ENCODE results near the gene CENPS.
"Not testable (repeated sequence)": the region's sequence is repeated elsewhere in the genome, so short reads cannot be mapped to it uniquely, and the experiment has no call there.

CENPS gene

DNA sequence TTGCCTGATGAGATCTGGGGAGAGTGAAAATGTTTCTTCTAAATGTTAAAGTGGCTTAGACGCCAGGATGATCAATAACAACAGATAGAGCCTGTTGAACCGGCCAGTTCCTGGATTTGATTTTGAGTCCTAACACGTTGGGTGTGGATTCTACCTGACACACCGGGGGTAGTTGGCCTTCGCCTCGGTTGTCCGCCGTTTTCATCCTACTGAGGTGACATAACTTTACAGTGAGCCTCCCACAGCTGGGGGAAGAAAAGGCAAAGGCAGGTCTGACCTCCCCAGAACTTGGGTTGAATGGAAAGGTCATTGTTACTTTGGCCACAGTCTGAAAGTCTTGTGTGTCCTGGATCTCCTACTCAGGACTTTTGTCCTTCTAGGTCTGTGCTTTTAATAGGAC, 30.2 kb upstream of the CENPS start:
- Histone ChIP-seq H3K36me3 (ENCODE audit: control insufficient read depth, insufficient read depth, low read length) (no peaks in the 10 kb centered on the region), H3K4me2 (ENCODE audit: low read length) (peak overlapping the region; percentile 98), H3K9me3 (ENCODE audit: control insufficient read depth, low read length) (no peaks in the 10 kb centered on the region), H3K27me3 (ENCODE audit: control insufficient read depth, insufficient read depth, low read length) (no peaks in the 10 kb centered on the region), H3K4me3 (ENCODE audit: low read depth, low read length) (no peak overlapping the region), H3K9ac (no peak overlapping the region), H3K79me2 (no peaks in the 10 kb centered on the region), H3K27ac (no peak overlapping the region), H2AFZ (no peak overlapping the region), H3K4me1 (peaks cover 6% of the 10 kb centered on the region)
- no peak for TF ChIP-seq CTCF (IDR thresholded peaks at IDR 0.05)

DNA sequence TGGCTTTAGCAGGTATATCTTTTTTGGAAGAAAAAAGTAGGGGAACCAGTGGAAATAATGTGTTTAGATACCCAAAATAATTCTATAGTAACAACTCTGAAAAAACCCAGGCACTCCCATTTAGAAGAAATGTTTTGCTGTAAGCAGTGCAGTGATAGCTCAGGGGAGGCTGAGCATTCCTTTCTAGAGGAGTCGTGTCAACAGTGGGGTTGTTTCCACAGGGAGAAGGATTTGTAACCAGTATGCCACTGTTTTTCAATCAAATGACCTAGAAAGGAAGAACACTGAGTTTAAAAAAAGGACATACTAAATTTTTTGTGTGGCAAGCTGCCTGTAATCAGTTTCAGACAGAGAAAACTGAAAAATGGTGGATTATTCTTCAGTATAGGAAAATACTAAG, 29.0 kb upstream of the CENPS start:
- no peaks in the 10 kb centered on the region for H3K36me3 ChIP-seq (ENCODE audit: control insufficient read depth, insufficient read depth, low read length)
- no peaks in the 10 kb centered on the region for H3K79me2 ChIP-seq

GRCh38 chr1:10402729-10403274, 27.4 kb upstream of the CENPS start:
- H3K4me2 ChIP-seq (ENCODE audit: low read length), result no peak overlapping the region
- H3K27me3 ChIP-seq (ENCODE audit: control insufficient read depth, insufficient read depth, low read length), result no peaks in the 10 kb centered on the region
- H2AFZ ChIP-seq, result no peak overlapping the region
- H3K9me3 ChIP-seq (ENCODE audit: control insufficient read depth, low read length), result no peaks in the 10 kb centered on the region
- H3K27ac ChIP-seq, result no peak overlapping the region
- H3K4me1 ChIP-seq, result peaks cover 6% of the 10 kb centered on the region
- no peaks in the 10 kb centered on the region for H3K79me2 ChIP-seq
- H3K36me3 ChIP-seq (ENCODE audit: control insufficient read depth, insufficient read depth, low read length), result no peaks in the 10 kb centered on the region
- H3K9ac ChIP-seq, result no peak overlapping the region
- TF ChIP-seq CTCF (IDR thresholded peaks at IDR 0.05), result no peak
- H3K4me3 ChIP-seq (ENCODE audit: low read depth, low read length), result no peak overlapping the region

More for the DNA sequence above, 29.0 kb upstream of the CENPS start:
- no peak overlapping the region for H2AFZ ChIP-seq
- no peaks in the 10 kb centered on the region for H3K27me3 ChIP-seq (ENCODE audit: control insufficient read depth, insufficient read depth, low read length)
- no peak overlapping the region for H3K9ac ChIP-seq
- no peak overlapping the region for H3K4me3 ChIP-seq (ENCODE audit: low read depth, low read length)
- TF ChIP-seq CTCF (IDR thresholded peaks at IDR 0.05), result no peak
- H3K4me1 ChIP-seq, result peaks cover 6% of the 10 kb centered on the region
- no peaks in the 10 kb centered on the region for H3K9me3 ChIP-seq (ENCODE audit: control insufficient read depth, low read length)
- no peak overlapping the region for H3K4me2 ChIP-seq (ENCODE audit: low read length)
- no peak overlapping the region for H3K27ac ChIP-seq

DNA sequence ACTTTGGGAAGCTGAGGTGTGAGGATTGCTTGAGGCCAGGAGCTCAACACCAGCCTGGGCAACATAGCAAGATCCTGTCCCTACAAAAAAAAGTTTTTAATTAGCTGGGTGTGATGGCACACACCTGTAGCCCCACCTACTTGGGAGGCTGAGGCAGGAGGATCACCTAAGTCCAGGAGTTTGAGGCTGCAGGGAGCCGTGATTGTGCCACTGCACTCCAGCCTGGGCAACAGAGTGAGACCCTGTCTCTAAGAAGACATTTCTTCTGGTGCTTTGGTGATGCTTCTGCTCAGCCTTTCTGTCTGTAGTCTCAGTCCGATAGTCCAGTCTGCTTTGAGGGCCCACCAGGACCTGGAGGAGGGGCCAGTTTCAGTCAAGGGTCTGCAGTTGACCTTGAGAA, 23.0 kb upstream of the CENPS start:
- Histone ChIP-seq H3K27ac (no peak overlapping the region), H3K4me2 (ENCODE audit: low read length) (no peak overlapping the region), H3K4me1 (no peaks in the 10 kb centered on the region), H3K79me2 (no peaks in the 10 kb centered on the region), H3K9ac (no peak overlapping the region), H3K27me3 (ENCODE audit: control insufficient read depth, insufficient read depth, low read length) (no peaks in the 10 kb centered on the region), H2AFZ (no peak overlapping the region), H3K36me3 (ENCODE audit: control insufficient read depth, insufficient read depth, low read length) (no peaks in the 10 kb centered on the region), H3K9me3 (ENCODE audit: control insufficient read depth, low read length) (no peaks in the 10 kb centered on the region), H3K4me3 (ENCODE audit: low read depth, low read length) (no peak overlapping the region)
- no peak for TF ChIP-seq CTCF (IDR thresholded peaks at IDR 0.05)

- Histone ChIP-seq H3K79me2 (no peaks in the 10 kb centered on the region), H3K4me1 (no peaks in the 10 kb centered on the region), H2AFZ (no peak overlapping the region), H3K36me3 (ENCODE audit: control insufficient read depth, insufficient read depth, low read length) (no peaks in the 10 kb centered on the region), H3K4me3 (ENCODE audit: low read depth, low read length) (no peak overlapping the region), H3K4me2 (ENCODE audit: low read length) (no peak overlapping the region), H3K9me3 (ENCODE audit: control insufficient read depth, low read length) (no peaks in the 10 kb centered on the region), H3K9ac (no peak overlapping the region), H3K27me3 (ENCODE audit: control insufficient read depth, insufficient read depth, low read length) (no peaks in the 10 kb centered on the region), H3K27ac (no peak overlapping the region)
- TF ChIP-seq CTCF (IDR thresholded peaks at IDR 0.05), result no peak
These were observed 14.9 kb upstream of the CENPS start for GRCh38 chr1:10415211-10415930.

DNA sequence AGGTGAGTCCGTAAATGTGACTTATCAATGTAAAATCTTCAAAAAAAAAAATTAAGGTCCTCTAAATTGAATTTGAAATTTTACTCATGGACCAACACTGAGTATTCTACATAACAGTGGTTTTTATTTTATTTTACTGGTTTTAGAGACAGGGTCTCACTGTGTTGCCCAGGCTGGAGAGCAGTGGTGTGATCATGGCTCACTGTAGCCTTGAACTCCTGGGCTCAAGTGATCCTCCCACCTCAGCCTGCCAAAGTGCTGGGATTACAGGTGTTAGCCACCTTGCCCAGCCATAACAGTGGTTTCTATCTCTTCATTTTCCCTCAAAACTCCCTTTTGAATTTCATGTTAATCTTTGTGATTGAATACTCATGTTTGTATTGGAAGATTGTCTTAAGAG, 14.3 kb upstream of the CENPS start:
- not testable (repeated sequence) for H3K9me3 ChIP-seq (ENCODE audit: control insufficient read depth, low read length); H3K4me3 ChIP-seq (ENCODE audit: low read depth, low read length); H3K79me2 ChIP-seq; H3K27ac ChIP-seq; H3K9ac ChIP-seq; H3K27me3 ChIP-seq (ENCODE audit: control insufficient read depth, insufficient read depth, low read length); H3K4me1 ChIP-seq; H2AFZ ChIP-seq; H3K36me3 ChIP-seq (ENCODE audit: control insufficient read depth, insufficient read depth, low read length); H3K4me2 ChIP-seq (ENCODE audit: low read length)

- H3K4me2 ChIP-seq (ENCODE audit: low read length); H2AFZ ChIP-seq; H3K9ac ChIP-seq; H3K4me3 ChIP-seq (ENCODE audit: low read depth, low read length); H3K79me2 ChIP-seq; H3K9me3 ChIP-seq (ENCODE audit: control insufficient read depth, low read length); H3K27ac ChIP-seq; H3K4me1 ChIP-seq; H3K27me3 ChIP-seq (ENCODE audit: control insufficient read depth, insufficient read depth, low read length); H3K36me3 ChIP-seq (ENCODE audit: control insufficient read depth, insufficient read depth, low read length): not testable (repeated sequence)
These were observed 11.5 kb upstream of the CENPS start for GRCh38 chr1:10418741-10419140.

Data from parathyroid adenoma (tissue), 2 donors.